Measurements from ENCODE around the gene TXLNB.
"Not testable (repeated sequence)": the region's sequence is repeated elsewhere in the genome, so short reads cannot be mapped to it uniquely, and the experiment has no call there.

The TXLNB gene

DNA sequence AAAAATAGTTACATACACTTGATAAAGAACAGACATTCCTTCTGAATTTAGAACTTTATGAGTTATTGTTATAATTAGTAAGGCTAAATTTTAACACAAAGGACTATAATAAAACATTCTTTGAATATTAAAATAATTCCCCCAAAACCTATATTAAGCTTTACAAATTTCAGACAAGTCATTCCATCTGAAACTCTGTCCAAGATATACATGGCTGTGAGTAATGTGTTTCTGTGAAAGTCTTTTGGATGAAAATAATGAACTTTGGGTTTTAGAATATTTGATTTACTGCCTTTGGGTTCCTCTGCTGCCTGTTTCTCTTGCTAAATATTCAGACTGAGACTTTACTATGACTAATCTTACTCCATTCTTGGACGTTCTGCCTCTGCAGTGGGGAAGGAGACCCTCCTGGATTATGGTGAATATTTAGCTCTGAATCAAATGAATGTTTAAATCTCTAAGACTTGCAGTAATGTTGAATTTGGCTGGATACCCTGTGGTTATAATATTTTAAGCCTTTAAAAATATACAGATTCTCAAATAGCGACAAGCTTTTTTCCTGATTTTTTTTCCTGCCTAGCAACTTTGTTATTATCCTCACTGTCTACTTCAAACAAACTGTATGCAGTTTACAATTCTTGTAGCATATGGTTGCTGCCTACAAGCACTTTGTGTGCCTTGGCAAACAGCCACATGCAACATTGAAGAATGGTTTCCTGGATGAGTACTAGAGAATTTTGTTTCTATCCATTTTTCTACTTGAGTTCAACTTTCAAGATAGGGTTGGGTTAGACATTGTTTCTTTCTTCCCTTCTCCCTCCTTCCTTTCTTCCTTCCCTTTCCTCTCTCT is 51.4 kb downstream of the TXLNB start:
- no peak for TF ChIP-seq Cebpa-rat (IDR thresholded peaks at IDR 0.05)
- Histone ChIP-seq H3K4me3 (no peak overlapping the region), H3K4me2 (no peak overlapping the region), H3K27me3 (no peaks in the 10 kb centered on the region), H4K20me1 (no peaks in the 10 kb centered on the region), H3K27ac (no peak overlapping the region), H3K9ac (no peak overlapping the region), H3K4me1 (0 out of 20 replicates have a peak, but pooled peaks cover 0 to 3% (median 0%) of the 10 kb centered on the region in 10 experiments), H3K9me3 (replicated peaks in 1 of 11) (peaks cover 5 to 9% (median 8%) of the 10 kb centered on the region in 11 experiments; a peak in 20 of 22 replicates), H3K36me3 (peaks cover 0 to 22% (median 0%) of the 10 kb centered on the region in 11 experiments; a peak in 6 of 22 replicates)

DNA sequence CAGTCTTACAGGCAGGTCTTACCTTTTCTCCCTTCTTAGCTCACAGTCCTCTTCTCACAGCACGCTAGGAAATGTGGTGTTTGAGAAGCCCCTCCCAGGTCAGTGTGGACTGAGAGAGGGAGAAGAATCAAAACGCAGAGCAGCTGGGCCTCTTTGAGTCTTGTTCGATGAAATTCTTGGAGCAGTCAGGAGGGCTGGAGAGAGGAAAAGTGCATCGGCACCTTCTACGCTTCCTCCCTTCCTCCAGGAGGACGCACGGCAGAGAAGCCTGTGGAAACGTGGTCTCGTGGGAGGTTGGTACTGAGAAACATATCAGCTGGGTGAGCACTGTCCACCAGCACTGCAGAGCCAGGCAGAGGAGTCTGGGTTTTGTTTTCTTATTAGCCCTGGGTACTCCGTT is 52.7 kb downstream of the TXLNB start:
- no peak for TF ChIP-seq Cebpa-rat (IDR thresholded peaks at IDR 0.05)
- no peak overlapping the region for H3K4me3 ChIP-seq
- 0 out of 20 replicates have a peak, but pooled peaks cover 0 to 3% (median 0%) of the 10 kb centered on the region in 10 experiments for H3K4me1 ChIP-seq
- no peak overlapping the region for H3K9ac ChIP-seq
- peaks cover 0 to 23% (median 4%) of the 10 kb centered on the region in 11 experiments; a peak in 8 of 22 replicates for H3K36me3 ChIP-seq
- no peaks in the 10 kb centered on the region for H4K20me1 ChIP-seq
- no peak overlapping the region for H3K27ac ChIP-seq
- no peak overlapping the region for H3K4me2 ChIP-seq
- H3K9me3 ChIP-seq (replicated peaks in 1 of 11), result peaks cover 18 to 22% (median 21%) of the 10 kb centered on the region in 11 experiments
- H3K27me3 ChIP-seq, result no peaks in the 10 kb centered on the region

DNA sequence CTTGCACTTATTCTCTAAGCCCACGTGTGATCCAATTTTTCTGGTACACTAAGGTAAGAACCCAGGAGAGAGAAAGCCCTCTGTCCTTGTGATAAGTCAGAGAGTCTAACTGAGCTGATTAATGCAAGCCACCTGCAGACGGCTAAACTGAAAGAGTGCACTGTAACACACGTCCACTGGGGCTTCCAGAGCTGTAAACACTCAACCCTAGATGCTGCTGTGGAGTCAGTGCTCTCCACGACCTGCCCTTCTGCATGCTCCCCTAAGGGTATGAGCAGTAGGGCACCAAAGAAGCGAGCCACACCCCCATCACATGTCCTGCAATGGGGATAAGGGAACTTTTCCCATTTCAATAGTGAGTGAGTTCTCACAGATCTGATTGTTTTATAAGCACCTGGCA is 55.7 kb downstream of the TXLNB start:
- Histone ChIP-seq H3K9me3 (replicated peaks in 1 of 11) (peaks cover 24 to 44% (median 37%) of the 10 kb centered on the region in 11 experiments), H3K4me1 (no peaks in the 10 kb centered on the region), H3K36me3 (peaks cover 0 to 13% (median 0%) of the 10 kb centered on the region in 11 experiments; a peak in 4 of 22 replicates), H3K4me2 (no peak overlapping the region), H3K27me3 (no peaks in the 10 kb centered on the region), H3K4me3 (no peak overlapping the region), H3K9ac (no peak overlapping the region), H4K20me1 (no peaks in the 10 kb centered on the region), H3K27ac (no peak overlapping the region)
- no peak for TF ChIP-seq Cebpa-rat (IDR thresholded peaks at IDR 0.05)

DNA sequence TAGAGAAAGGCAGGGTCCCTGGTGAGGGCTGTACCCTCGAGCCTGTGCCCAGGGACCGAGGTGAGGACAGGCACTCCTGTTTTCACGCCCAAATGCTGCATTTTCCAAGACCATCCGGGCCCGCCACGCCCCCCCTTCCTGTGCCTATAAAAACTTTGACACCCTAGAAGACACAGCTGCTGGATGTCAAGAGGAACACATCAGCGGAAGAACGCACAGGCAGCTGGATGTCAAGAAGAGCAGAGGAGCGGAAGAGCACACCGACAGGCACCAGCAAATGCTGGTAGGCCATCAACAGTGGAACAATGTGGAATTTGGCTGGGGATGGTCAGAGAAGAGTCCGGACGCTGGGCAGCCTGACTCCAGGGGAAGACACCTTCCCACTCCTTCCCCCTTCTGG is 56.1 kb downstream of the TXLNB start:
- H3K4me3 ChIP-seq, result no peak overlapping the region
- peaks cover 24 to 44% (median 37%) of the 10 kb centered on the region in 11 experiments for H3K9me3 ChIP-seq (replicated peaks in 1 of 11)
- H3K27ac ChIP-seq, result no peak overlapping the region
- peaks cover 0 to 13% (median 0%) of the 10 kb centered on the region in 11 experiments; a peak in 4 of 22 replicates for H3K36me3 ChIP-seq
- H3K27me3 ChIP-seq, result no peaks in the 10 kb centered on the region
- no peak overlapping the region for H3K4me2 ChIP-seq
- H3K9ac ChIP-seq, result no peak overlapping the region
- H4K20me1 ChIP-seq, result no peaks in the 10 kb centered on the region
- peaks cover 0 to 4% (median 0%) of the 10 kb centered on the region in 10 experiments; a peak in 3 of 20 replicates for H3K4me1 ChIP-seq
- no peak for TF ChIP-seq Cebpa-rat (IDR thresholded peaks at IDR 0.05)

DNA sequence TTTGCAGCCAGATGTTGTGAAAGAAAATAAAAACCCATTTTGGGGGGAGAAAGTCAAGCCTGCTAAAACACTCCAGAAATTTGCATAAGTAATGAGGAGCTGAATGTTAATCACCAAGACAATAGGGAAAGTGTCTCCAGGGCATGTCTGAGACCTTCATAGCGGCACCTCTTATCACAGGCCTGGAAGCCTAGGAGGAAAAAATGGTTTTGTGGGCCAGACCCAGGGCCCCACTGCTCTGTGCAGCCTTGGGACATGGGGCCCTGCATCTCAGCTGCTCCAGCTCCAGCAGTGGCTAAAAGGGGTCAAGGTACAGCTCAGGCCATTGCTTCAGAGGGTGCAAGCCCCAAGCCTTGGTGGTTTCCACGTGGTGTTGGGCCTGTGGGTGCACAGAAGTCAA is 57.6 kb downstream of the TXLNB start:
- not testable (repeated sequence) for H3K27ac ChIP-seq, H4K20me1 ChIP-seq

DNA sequence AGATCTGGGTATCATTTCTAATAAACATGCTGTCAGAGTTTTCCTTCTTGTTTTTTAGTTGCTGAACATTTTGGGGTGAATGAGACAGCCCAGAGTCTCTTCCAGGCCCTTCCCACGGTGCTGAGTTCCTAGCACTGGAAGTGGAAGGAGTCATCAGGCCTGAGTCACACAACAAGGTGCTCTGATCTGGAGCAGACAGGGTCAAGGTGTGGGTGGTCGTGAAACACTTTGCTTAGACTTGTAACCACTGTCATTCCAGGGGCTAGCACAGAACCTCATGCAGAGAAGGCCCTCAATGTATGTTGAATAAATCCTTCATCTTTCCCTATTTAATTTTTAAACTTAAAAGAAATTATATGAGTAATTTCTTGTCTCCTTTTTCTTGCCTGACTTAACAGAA is 60.6 kb downstream of the TXLNB start:
- Histone ChIP-seq H3K4me3 (no peak overlapping the region), H3K4me2 (no peak overlapping the region), H3K9ac (no peak overlapping the region)

More for the DNA sequence above, 57.6 kb downstream of the TXLNB start:
- H3K9ac ChIP-seq, H3K4me3 ChIP-seq, H3K4me2 ChIP-seq, H3K4me1 ChIP-seq, H3K27me3 ChIP-seq: not testable (repeated sequence)
- H3K36me3 ChIP-seq, result peaks cover 0 to 13% (median 0%) of the 10 kb centered on the region in 11 experiments; a peak in 4 of 22 replicates
- peaks cover 24 to 44% (median 37%) of the 10 kb centered on the region in 11 experiments for H3K9me3 ChIP-seq (replicated peaks in 1 of 11)

DNA sequence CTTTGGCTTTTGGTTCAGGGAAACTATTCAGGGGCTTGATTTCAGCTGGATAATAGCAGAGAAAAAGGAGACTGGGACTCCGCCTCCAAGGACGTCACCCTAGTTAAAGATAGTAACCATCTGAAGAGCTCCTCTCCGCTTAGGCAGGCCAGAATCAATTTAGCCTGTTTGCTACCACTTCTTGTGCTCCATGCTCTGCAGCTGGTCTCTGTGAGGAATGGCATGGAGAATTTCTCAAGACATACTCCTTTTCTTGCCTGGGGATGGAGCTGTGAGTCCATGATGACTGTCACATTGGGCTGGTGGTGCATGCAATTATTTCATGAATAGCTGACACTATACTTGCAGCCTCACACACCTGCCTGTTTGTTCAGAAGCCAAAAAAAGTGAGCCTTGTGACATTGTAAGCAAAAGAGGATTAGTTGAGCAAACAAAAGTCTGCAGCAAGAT is 61.4 kb downstream of the TXLNB start:
- peaks cover 19 to 35% (median 30%) of the 10 kb centered on the region in 11 experiments for H3K9me3 ChIP-seq (replicated peaks in 1 of 11)
- no peak overlapping the region for H3K9ac ChIP-seq
- H3K27ac ChIP-seq, result no peak overlapping the region
- H3K4me3 ChIP-seq, result no peak overlapping the region
- H3K27me3 ChIP-seq, result no peaks in the 10 kb centered on the region
- H4K20me1 ChIP-seq, result no peaks in the 10 kb centered on the region
- H3K4me2 ChIP-seq, result no peak overlapping the region; a peak in 1 of 22 replicates
- no peak for TF ChIP-seq Cebpa-rat (IDR thresholded peaks at IDR 0.05)
- H3K36me3 ChIP-seq, result peaks cover 0 to 13% (median 0%) of the 10 kb centered on the region in 11 experiments; a peak in 4 of 22 replicates
- H3K4me1 ChIP-seq, result peaks cover 0 to 17% (median 3%) of the 10 kb centered on the region in 10 experiments; a peak in 9 of 20 replicates

More for the DNA sequence above, 60.6 kb downstream of the TXLNB start:
- H3K9me3 ChIP-seq (replicated peaks in 1 of 11), result peaks cover 24 to 43% (median 37%) of the 10 kb centered on the region in 11 experiments
- peaks cover 0 to 13% (median 0%) of the 10 kb centered on the region in 11 experiments; a peak in 4 of 22 replicates for H3K36me3 ChIP-seq
- H3K27ac ChIP-seq, result no peak overlapping the region
- H4K20me1 ChIP-seq, result no peaks in the 10 kb centered on the region
- peaks cover 0 to 17% (median 3%) of the 10 kb centered on the region in 10 experiments; a peak in 9 of 20 replicates for H3K4me1 ChIP-seq
- TF ChIP-seq Cebpa-rat (IDR thresholded peaks at IDR 0.05), result no peak
- no peaks in the 10 kb centered on the region for H3K27me3 ChIP-seq

DNA sequence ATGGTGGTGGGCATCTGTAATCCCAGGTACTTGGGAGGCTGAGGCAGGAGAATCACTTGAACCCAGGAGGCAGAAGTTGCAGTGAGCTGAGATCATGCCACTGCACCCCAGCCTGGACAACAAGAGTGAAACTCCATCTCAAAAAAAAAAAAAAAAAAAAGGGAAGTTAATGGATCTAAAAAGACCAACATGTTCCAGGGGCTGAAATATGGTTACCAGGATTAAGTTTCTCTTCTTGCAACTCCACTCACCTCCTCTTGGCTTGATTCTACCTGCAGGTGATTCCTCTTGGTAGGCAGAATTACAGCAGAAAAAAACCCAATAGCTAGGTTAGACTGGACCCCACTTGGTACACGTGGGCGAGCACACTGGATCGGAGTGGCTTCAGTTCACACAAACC is 63.4 kb downstream of the TXLNB start:
- H3K4me3 ChIP-seq, H3K27ac ChIP-seq, H4K20me1 ChIP-seq, H3K36me3 ChIP-seq, H3K27me3 ChIP-seq, H3K9ac ChIP-seq: not testable (repeated sequence)
- peaks cover 0 to 15% (median 10%) of the 10 kb centered on the region in 11 experiments; a peak in 13 of 22 replicates for H3K9me3 ChIP-seq (replicated peaks in 1 of 11)
- H3K4me2 ChIP-seq, result peak overlapping the region in 2 of 11 experiments; percentile 31 to 41; a peak in 3 of 22 replicates
- peaks cover 0 to 17% (median 3%) of the 10 kb centered on the region in 10 experiments; a peak in 9 of 20 replicates for H3K4me1 ChIP-seq

DNA sequence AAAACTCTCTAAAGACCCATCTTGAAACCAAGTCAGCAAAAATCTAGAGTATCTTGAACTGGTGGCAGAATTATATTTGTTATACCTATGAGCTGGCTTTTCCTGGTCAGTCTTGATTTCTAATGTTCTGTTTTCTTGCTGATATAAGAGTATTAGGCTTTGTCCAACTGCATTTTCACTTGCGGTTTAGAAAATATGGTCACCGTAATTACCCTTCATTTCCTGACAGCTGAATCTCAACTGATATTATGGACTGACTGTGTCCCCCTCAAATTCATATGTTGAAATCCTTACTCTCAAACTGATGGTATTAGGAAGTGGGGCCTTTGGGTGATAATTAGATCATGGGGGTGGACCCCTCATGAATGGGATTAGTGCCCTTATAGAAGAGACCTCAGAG is 72.1 kb downstream of the TXLNB start:
- H3K27ac ChIP-seq, result peak overlapping the region in 7 of 11 experiments; percentile 3 to 55 (median 16); a peak in 7 of 22 replicates
- H3K36me3 ChIP-seq, result no peaks in the 10 kb centered on the region
- H4K20me1 ChIP-seq, result no peaks in the 10 kb centered on the region
- peak overlapping the region in 7 of 11 experiments; percentile 3 to 41 (median 25); a peak in 3 of 22 replicates for H3K9ac ChIP-seq
- no peak for TF ChIP-seq Cebpa-rat (IDR thresholded peaks at IDR 0.05)
- peaks cover 7 to 15% (median 9%) of the 10 kb centered on the region in 10 experiments; a peak in 17 of 20 replicates for H3K4me1 ChIP-seq
- H3K4me2 ChIP-seq, result peak overlapping the region in 10 of 11 experiments; percentile 22 to 77 (median 53); a peak in 18 of 22 replicates
- H3K9me3 ChIP-seq (replicated peaks in 1 of 11), result peaks cover 0 to 8% (median 0%) of the 10 kb centered on the region in 11 experiments; a peak in 5 of 22 replicates
- H3K27me3 ChIP-seq, result no peaks in the 10 kb centered on the region
- H3K4me3 ChIP-seq, result no peak overlapping the region
